K562 (cell line): ENCODE data around the gene SLCO3A1. TPM values are rescaled to one million over a fixed set of nuclear protein-coding genes. Genes with fewer than 3 reads are reported as not detected.

Experiments used
- ATAC-seq: fragments of 200-7000 bp; cut with Tn5 transposase; 3 replicates; pipeline ENCODE4 v1.9.1; 2020; ENCODE audit warnings: moderate library complexity
- BruUV-seq: library from RNA; stranded (reverse); fragments of 400-500 nt; replicated peaks from 2 replicates; lab custom pipeline; 2021; lab: Mats Ljungman, UMichigan
- CTCF ChIA-PET: fragments of 300-600 bp; formaldehyde crosslinking; extraction: SDS; loops from one replicate; lab custom pipeline; 2021; ENCODE audit warnings: low intra/inter-chr PET ratio; lab: Yijun Ruan, JAX
- POLR2A ChIA-PET: fragments of 300-600, 350-650 bp; sonication (Branson Sonifier 250); formaldehyde crosslinking; extraction: SDS; loops from one replicate; lab custom pipeline; 2021; ENCODE audit warnings: antibody characterized with exemption, inconsistent platforms; lab: Yijun Ruan, JAX
- DNase-seq, 4 experiments: peaks; one replicate each; pipeline versions ENCODE4 v3.0.0 to v3.0.0-alpha.2; 2011 to 2018; ENCODE audit warnings: low spot score in 3 of 4, mixed read lengths in 3 of 4; ENCODE audit errors: extremely low read depth in 1 of 4
- FAIRE-seq: peaks from 2 replicates; lab custom pipeline; 2011; peaks lifted over from hg19 to GRCh38; lab: Jason Lieb, UNC
- H2AFZ ChIP-seq: 2 replicates; pipeline ENCODE4 v1.6.0; 2011; ENCODE audit warnings: low read depth, low read length, control low read depth, inconsistent platforms
- H3K27ac ChIP-seq: fragments of 200-600 bp; 3 replicates; pipeline ENCODE4 v1.8.0; 2011; ENCODE audit warnings: low read depth, mild to moderate bottlenecking, control low read depth, inconsistent platforms, low read length, moderate library complexity, mixed read lengths; ENCODE audit errors: extremely low read depth
- H3K27me3 ChIP-seq, 2 experiments: fragments of 300-600 bp in 1 of 2; 2 replicates in 1 of 2; 3 replicates in 1 of 2; pipeline versions ENCODE4 v1.6.0 to v1.8.0; 2011; ENCODE audit warnings: inconsistent platforms in 2 of 2, low read length in 2 of 2, mild to moderate bottlenecking in 1 of 2, mixed read lengths in 1 of 2, moderate library complexity in 1 of 2; ENCODE audit not compliant: control insufficient read depth in 2 of 2, insufficient read depth in 2 of 2
- H3K36me3 ChIP-seq: fragments of 300-600 bp; 3 replicates; pipeline ENCODE4 v1.8.0; 2011; ENCODE audit warnings: mild to moderate bottlenecking, low read length, inconsistent platforms; ENCODE audit not compliant: control insufficient read depth, insufficient read depth
- H3K4me1 ChIP-seq, 2 experiments: fragments of 200-600 bp in 1 of 2; replicated peaks in 1 of 2; 2 replicates in 1 of 2; 3 replicates in 1 of 2; pipeline versions ENCODE4 v1.5.1 to v1.8.0; 2011; ENCODE audit warnings: inconsistent platforms in 2 of 2, low read length in 2 of 2, mild to moderate bottlenecking in 1 of 2, mixed read lengths in 1 of 2, moderate library complexity in 1 of 2; ENCODE audit not compliant: control insufficient read depth in 2 of 2, insufficient read depth in 2 of 2
- H3K4me2 ChIP-seq: 2 replicates; pipeline ENCODE4 v1.6.1; 2011; ENCODE audit warnings: low read length, control low read depth, inconsistent platforms, mixed read lengths; ENCODE audit not compliant: insufficient read depth
- H3K4me3 ChIP-seq: fragments of 200-600 bp; sonication (generic), shearing (Covaris generic); 2 replicates; pipeline ENCODE4 v1.5.1; 2016; ENCODE audit warnings: control low read depth, inconsistent platforms
- H3K79me2 ChIP-seq: fragments of 200-600 bp; 3 replicates; pipeline ENCODE4 v1.8.0; 2011; ENCODE audit warnings: low read length, inconsistent platforms; ENCODE audit not compliant: control insufficient read depth, insufficient read depth
- H3K9ac ChIP-seq, 2 experiments: 2 replicates each; pipeline versions ENCODE4 v1.6.0 to v1.6.1; 2011; ENCODE audit warnings: low read depth in 2 of 2, low read length in 2 of 2, control low read depth in 1 of 2, inconsistent platforms in 1 of 2, mild to moderate bottlenecking in 1 of 2, mixed read lengths in 1 of 2; ENCODE audit not compliant: insufficient read depth in 1 of 2
- H3K9me1 ChIP-seq: one replicate; pipeline ENCODE4 v1.6.0; 2011; ENCODE audit warnings: inconsistent platforms, mild to moderate bottlenecking, low read length, moderate library complexity; ENCODE audit not compliant: control insufficient read depth, insufficient read depth
- H3K9me3 ChIP-seq: replicated peaks from 2 replicates; pipeline ENCODE4 v1.5.1; 2011; ENCODE audit warnings: low read depth, low read length, inconsistent platforms; ENCODE audit not compliant: control insufficient read depth, insufficient read depth
- H4K20me1 ChIP-seq: replicated peaks from 2 replicates; pipeline ENCODE4 v1.6.1; 2011; ENCODE audit warnings: low read length, inconsistent platforms, mixed read lengths; ENCODE audit not compliant: control insufficient read depth, insufficient read depth
- ATF2 ChIP-seq: sonication (generic); formaldehyde crosslinking; IDR thresholded peaks from 2 replicates; pipeline ENCODE4 v1.8.1; 2022; ENCODE audit warnings: missing genetic modification reagents
- MCM7 ChIP-seq, 2 experiments: fragments of 450-650 bp; IDR thresholded peaks; 2 replicates each; pipeline ENCODE4 v1.6.1; 2016 to 2018
- PML ChIP-seq: IDR thresholded peaks from 2 replicates; pipeline ENCODE4 v1.6.1; 2012; ENCODE audit warnings: low read length, inconsistent platforms
- RFX7 ChIP-seq: fragments of 250-450 bp; sonication (Bioruptor Pico); IDR thresholded peaks from 2 replicates; pipeline ENCODE4 v1.5.1; 2021; ENCODE audit warnings: mild to moderate bottlenecking
- SETDB1 ChIP-seq: IDR thresholded peaks from one replicate; pipeline ENCODE4 v1.6.1; 2012; ENCODE audit warnings: low read length, control low read depth, inconsistent platforms
- SPI1 ChIP-seq: IDR thresholded peaks from 2 replicates; pipeline ENCODE4 v1.6.1; 2011; ENCODE audit warnings: low read depth, low read length, control low read depth, borderline replicate concordance
- TCF3 ChIP-seq: sonication (generic); formaldehyde crosslinking; IDR thresholded peaks from 2 replicates; pipeline ENCODE4 v1.4.0; 2020; ENCODE audit warnings: mild to moderate bottlenecking, missing genetic modification reagents
- WGBS: fragments of 100-300 bp; shearing (Covaris generic); methylation state at CpG from one replicate; pipeline ENCODE4 v1.1.6; 2016; ENCODE audit warnings: low coverage, mixed read lengths; ENCODE audit not compliant: insufficient coverage; ENCODE audit errors: missing lambda C conversion rate; 5-methylcytosine and 5-hydroxymethylcytosine counted together
- in situ Hi-C: fragments of 300-500 bp; cut with MboI; formaldehyde crosslinking; loops from 4 replicates; pipeline ENCODE4 v1.15.0; 2018; ENCODE audit warnings: inconsistent platforms, mixed read lengths
- intact Hi-C: fragments of 100-400 bp; cut with micrococcal nuclease; formaldehyde crosslinking; loops from 2 replicates; pipeline ENCODE4 v1.14.2; 2022
- polyA plus RNA-seq, 8 experiments: library from polyadenylated mRNA; depleted of rRNA in 4 of 8; stranded (reverse) in 5 of 8; unstranded in 3 of 8; fragments of >200 nt; fragmentation: Nextera tagmentation in 2 of 8; fragmentation: Illumina TruSeq in 1 of 8; extraction: Ambion mirVana in 2 of 8; extraction: Trizol in 1 of 8; gene quantifications; 2 replicates each; pipeline versions ENCODE4 v1.2.1 to v1.2.3, GENCODE V29; 2011 to 2014; ENCODE audit warnings: inconsistent platforms in 1 of 8, missing spikeins in 1 of 8
- total RNA-seq, 7 experiments: library from RNA; depleted of rRNA in 6 of 7; stranded (reverse); fragments of >200 nt in 6 of 7; fragmentation: Illumina TruSeq in 2 of 7; extraction: Trizol in 2 of 7; gene quantifications; 2 replicates each; pipeline versions ENCODE4 v1.2.1 to v1.2.3, GENCODE V29; 2011 to 2021; ENCODE audit warnings: low replicate concordance in 1 of 7

The SLCO3A1 gene
- total and polyA plus RNA-seq, 9 of the 15 experiments (the other 6 are each of a cell fraction or from before 2014, with no cell fraction given) = 0.01 to 0.84 (median 0.06) TPM; not detected in 3

DNA sequence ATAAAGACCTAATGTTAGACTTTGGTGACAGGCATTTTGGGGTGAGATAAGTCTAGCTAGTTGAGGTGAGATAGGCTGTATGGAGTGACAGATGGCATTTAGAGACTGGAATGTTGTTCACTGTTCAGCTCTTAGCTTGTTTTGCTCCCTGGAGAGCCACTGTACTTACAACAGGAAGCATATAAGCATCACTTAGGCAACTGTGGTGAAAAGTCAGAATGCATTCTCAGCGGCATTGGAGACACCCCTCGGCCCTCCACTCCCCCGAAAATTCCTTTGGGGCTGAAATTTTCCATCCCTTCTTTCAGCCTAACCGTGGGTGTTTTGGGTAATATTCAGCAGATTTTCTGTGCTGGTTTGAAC lies 73.4 kb downstream of the SLCO3A1 start:
- H3K4me1 ChIP-seq = no peaks in the 10 kb centered on the region
- no peak for TF ChIP-seq SPI1
- TF ChIP-seq PML = no peak
- TF ChIP-seq MCM7 (IDR thresholded peaks at IDR 0.05) = no peak
- no peak for TF ChIP-seq SETDB1
- TF ChIP-seq RFX7 (CRISPR knock-in tag) = no peak
- no peak for TF ChIP-seq TCF3 (CRISPR knock-in tag)
- no peak for TF ChIP-seq ATF2 (CRISPR knock-in tag)
- TF ChIP-seq, all 486 proteins: peak for 0
- no peak for ATAC-seq
- H3K4me3 ChIP-seq = no peak overlapping the region
- H3K79me2 ChIP-seq = no peaks in the 10 kb centered on the region
- no peaks in the 10 kb centered on the region for H3K9me3 ChIP-seq
- H3K27ac ChIP-seq = no peak overlapping the region
- FAIRE-seq = no peak
- POLR2A ChIA-PET = no interaction called here
- CTCF ChIA-PET = no interaction called here
- H2AFZ ChIP-seq = no peak overlapping the region
- intact Hi-C loops = no loop called here
- H3K36me3 ChIP-seq = no peaks in the 10 kb centered on the region
- no peaks in the 10 kb centered on the region; the same call in 1 of the 2 replicates for H4K20me1 ChIP-seq
- H3K27me3 ChIP-seq = peaks cover 0 to 12% of the 10 kb centered on the region in 2 experiments; a peak in 2 of 5 replicates
- in situ Hi-C loops = no loop called here
- no peak for DNase-seq
- 0% methylated on average over 4 of the region's 4 CpGs for WGBS
- H3K9ac ChIP-seq = no peak overlapping the region
- H3K9me1 ChIP-seq = no peaks in the 10 kb centered on the region
- BruUV-seq = no TSS peak
- H3K4me2 ChIP-seq = no peak overlapping the region
